Central memory CD8-positive, alpha-beta T cell (primary cell): Measurements from ENCODE around the gene KLHL1.

Experiments
- ATAC-seq: fragments of 150-1000 bp; cut with Tn5 transposase; replicated peaks from 2 replicates; pipeline ENCODE4 v1.10.0; 2022; ENCODE audit warnings: mild to moderate bottlenecking, moderate FRiP score, moderate number of reproducible peaks; ENCODE audit not compliant: poor library complexity, severe bottlenecking; ENCODE audit errors: extremely low read depth
- DNase-seq, 2 donors: peaks; one replicate each; pipeline ENCODE4 v3.0.0; 2021; ENCODE audit warnings: low spot score in 2 of 2
- H3K27ac Mint-ChIP-seq: one replicate; pipeline ENCODE4 v1.8.0; 2022; ENCODE audit warnings: low read depth, mild to moderate bottlenecking, moderate library complexity, mixed read lengths
- H3K27me3 Mint-ChIP-seq: one replicate; pipeline ENCODE4 v1.8.0; 2022; ENCODE audit warnings: mixed read lengths
- H3K36me3 Mint-ChIP-seq: one replicate; pipeline ENCODE4 v1.8.0; 2022; ENCODE audit warnings: mild to moderate bottlenecking, moderate library complexity, mixed read lengths; ENCODE audit not compliant: insufficient read depth
- H3K4me1 Mint-ChIP-seq: one replicate; pipeline ENCODE4 v1.8.0; 2022; ENCODE audit warnings: mixed read lengths
- H3K4me3 Mint-ChIP-seq: one replicate; pipeline ENCODE4 v1.8.0; 2022; ENCODE audit warnings: mild to moderate bottlenecking, moderate library complexity, mixed read lengths
- H3K9me3 Mint-ChIP-seq: one replicate; pipeline ENCODE4 v1.8.0; 2022; ENCODE audit warnings: mixed read lengths

The KLHL1 gene

DNA sequence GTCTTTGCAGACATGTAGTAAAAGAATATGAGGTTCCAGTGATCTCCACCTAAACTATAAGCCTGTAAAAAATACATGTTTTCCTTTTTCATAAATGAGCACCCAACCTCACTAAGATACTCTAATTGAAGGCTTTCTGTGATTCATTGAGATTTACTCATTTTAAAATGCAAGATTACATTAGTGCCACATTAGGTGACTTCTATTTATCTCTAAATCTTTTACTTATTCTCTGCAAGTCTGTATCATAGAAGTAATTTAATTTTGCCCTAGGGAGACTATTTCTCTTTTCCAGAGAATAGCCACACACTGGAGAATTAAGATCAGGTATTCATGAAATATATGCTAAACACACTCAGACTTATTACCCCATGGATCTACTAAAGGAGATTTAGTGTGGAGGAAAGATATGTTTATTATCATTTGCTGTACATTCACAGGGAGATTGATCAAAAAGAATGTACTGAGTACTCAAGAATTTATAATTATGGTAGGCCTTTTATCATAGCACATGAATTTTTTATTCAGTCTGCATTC, 290.9 kb downstream of the KLHL1 start:
- ATAC-seq (no peak), DNase-seq (no peak)
- Mint-ChIP-seq H3K4me1 (no peaks in the 10 kb centered on the region), H3K36me3 (no peaks in the 10 kb centered on the region), H3K27me3 (no peaks in the 10 kb centered on the region), H3K9me3 (peaks cover 8% of the 10 kb centered on the region), H3K4me3 (no peak overlapping the region), H3K27ac (no peak overlapping the region)

DNA sequence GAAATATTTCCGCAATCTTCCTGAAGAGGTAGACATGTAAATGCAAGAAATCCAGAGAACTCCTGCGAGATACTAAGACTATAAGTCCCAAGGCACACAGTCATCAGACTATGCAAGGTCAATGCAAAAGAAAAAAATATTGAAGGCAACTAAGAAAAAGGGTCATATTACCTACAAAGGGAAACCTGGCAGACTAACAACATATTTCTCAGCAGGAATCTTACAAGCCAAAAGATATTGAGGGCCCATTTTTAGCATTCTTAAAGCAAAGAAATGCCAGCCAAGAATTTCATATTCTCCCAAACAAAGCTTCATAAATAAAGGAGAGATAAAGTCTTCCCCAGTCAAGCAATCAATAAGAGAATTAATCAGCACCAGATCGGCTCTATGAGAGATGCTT, 299.1 kb downstream of the KLHL1 start:
- H3K36me3 Mint-ChIP-seq: no peaks in the 10 kb centered on the region
- no peaks in the 10 kb centered on the region for H3K4me1 Mint-ChIP-seq
- ATAC-seq (no peak), DNase-seq (no peak)
- no peak overlapping the region for H3K4me3 Mint-ChIP-seq
- peaks cover 23% of the 10 kb centered on the region for H3K9me3 Mint-ChIP-seq
- no peak overlapping the region for H3K27ac Mint-ChIP-seq
- H3K27me3 Mint-ChIP-seq: no peaks in the 10 kb centered on the region

DNA sequence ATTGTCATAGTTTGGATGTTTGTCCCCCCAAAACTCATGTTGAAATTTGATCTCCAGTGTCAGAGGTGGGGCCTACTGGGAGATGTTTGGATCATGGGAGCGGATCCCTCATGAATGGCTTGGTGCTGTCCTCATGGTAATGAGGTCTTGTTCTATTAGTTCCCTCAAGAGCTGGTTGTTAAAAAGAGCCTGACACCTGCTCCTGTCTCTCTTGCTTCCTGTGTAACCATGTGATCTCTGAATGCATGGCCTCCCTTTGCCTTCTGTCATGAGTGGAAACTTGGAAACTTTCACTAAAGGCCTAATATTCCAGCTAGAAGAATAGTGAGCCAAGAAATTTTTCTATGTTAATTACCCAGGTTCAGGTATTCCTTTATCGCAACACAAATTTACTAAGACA, 312.0 kb downstream of the KLHL1 start:
- Mint-ChIP-seq H3K36me3 (no peaks in the 10 kb centered on the region), H3K4me1 (no peaks in the 10 kb centered on the region), H3K9me3 (peaks cover 10% of the 10 kb centered on the region), H3K27me3 (no peaks in the 10 kb centered on the region), H3K4me3 (no peak overlapping the region), H3K27ac (no peak overlapping the region)
- ATAC-seq (no peak), DNase-seq (no peak)

DNA sequence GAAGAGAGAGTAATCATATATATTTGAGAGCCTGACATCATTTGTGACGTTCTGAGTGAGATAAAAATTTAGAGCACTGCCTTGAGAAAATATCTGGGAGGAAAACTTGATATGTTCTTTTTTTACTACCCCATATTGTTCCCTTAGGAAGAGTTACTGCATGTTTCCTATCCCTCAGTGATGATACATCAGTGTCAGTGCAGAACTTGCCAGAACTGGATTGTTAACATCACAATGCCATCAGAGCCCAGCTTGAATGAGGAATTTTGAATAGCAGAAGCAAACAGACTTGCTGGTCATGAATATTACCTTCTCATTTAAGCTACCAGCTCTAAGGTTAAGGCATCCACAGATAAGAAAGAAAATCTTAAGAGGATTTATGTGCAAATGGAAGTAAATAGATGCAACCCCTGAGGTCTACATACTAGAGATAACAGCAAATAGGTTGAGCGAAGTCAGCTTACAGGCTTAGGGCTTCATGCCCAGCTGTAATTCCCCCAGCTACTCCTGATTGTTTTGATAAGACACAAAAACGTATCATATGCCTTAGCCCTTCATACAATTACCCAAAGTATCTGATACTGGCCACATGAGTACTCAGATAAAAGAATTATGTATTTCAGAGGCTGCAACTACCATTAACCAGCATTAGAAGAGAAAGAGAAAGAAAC, 314.3 kb downstream of the KLHL1 start:
- Mint-ChIP-seq H3K27me3 (no peaks in the 10 kb centered on the region), H3K36me3 (no peaks in the 10 kb centered on the region)

DNA sequence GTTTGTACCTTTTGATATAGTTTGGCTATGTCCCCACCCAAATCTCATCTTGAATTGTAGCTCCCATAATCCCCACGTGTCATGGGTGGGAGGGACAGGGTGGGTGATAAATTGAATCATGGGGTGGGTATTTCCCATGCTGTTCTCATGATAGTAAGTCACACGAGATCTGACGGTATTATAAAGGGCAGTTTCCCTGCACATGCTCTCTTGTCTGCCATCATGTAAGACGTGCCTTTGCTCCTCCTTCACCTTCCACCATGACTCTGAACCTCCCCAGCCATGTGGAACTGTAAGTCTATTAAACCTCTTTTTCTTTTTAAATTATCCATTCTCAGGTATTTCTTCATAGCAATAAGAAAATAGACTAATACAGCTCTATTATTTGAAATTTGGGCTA, 331.3 kb downstream of the KLHL1 start:
- Mint-ChIP-seq H3K27me3 (no peaks in the 10 kb centered on the region), H3K36me3 (no peaks in the 10 kb centered on the region), H3K9me3 (no peaks in the 10 kb centered on the region), H3K4me1 (no peaks in the 10 kb centered on the region), H3K4me3 (no peak overlapping the region), H3K27ac (no peak overlapping the region)
- no peak for ATAC-seq
- no peak for DNase-seq

More for the DNA sequence above, 314.3 kb downstream of the KLHL1 start:
- ATAC-seq (no peak), DNase-seq (no peak)
- H3K27ac Mint-ChIP-seq: no peak overlapping the region
- H3K9me3 Mint-ChIP-seq: peaks cover 10% of the 10 kb centered on the region
- H3K4me1 Mint-ChIP-seq: no peaks in the 10 kb centered on the region
- no peak overlapping the region for H3K4me3 Mint-ChIP-seq

DNA sequence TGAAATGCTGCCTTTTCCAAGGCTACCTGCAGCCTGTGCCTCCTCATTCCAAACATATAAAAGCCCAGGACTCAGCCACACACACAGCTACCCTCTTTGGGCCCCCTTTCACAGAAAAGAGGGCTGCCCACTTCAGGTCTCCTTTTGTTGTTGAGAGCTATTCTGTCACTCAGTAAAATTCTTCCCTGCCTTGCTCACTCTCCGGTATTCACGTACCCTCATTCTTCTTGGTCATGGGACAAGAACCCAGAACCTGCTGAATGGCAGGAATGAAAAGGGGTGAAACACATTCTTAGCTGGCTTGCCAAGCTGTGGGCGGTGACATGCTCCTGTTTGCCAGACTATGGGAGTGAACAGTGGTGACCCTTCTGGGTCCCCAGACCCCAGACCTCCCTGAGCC, 338.6 kb downstream of the KLHL1 start:
- Mint-ChIP-seq H3K9me3 (no peaks in the 10 kb centered on the region), H3K27ac (no peak overlapping the region), H3K4me3 (no peak overlapping the region), H3K4me1 (no peaks in the 10 kb centered on the region), H3K27me3 (no peaks in the 10 kb centered on the region), H3K36me3 (no peaks in the 10 kb centered on the region)
- DNase-seq (no peak), ATAC-seq (no peak)

DNA sequence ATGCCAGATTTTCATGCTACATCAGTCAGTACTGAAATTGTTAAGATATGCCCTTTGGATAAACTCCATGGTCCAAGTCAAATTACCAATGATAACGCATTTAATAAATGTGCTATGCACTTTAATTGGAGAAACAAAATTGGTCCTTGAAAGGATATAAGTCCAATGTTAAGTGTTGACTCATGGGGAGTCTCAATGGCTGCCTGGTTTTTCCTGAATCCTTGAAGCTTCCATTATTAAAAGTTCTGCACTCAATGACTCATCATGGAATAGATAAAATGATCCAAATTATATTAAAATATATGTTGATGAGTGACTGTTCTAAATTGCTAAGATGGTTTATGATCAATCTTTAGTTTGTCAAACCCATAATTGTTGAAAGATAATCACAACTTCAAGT, 346.7 kb downstream of the KLHL1 start:
- no peaks in the 10 kb centered on the region for H3K36me3 Mint-ChIP-seq
- DNase-seq (no peak), ATAC-seq (no peak)
- H3K4me1 Mint-ChIP-seq: no peaks in the 10 kb centered on the region
- no peak overlapping the region for H3K27ac Mint-ChIP-seq
- no peaks in the 10 kb centered on the region for H3K27me3 Mint-ChIP-seq
- no peaks in the 10 kb centered on the region for H3K9me3 Mint-ChIP-seq
- H3K4me3 Mint-ChIP-seq: no peak overlapping the region

DNA sequence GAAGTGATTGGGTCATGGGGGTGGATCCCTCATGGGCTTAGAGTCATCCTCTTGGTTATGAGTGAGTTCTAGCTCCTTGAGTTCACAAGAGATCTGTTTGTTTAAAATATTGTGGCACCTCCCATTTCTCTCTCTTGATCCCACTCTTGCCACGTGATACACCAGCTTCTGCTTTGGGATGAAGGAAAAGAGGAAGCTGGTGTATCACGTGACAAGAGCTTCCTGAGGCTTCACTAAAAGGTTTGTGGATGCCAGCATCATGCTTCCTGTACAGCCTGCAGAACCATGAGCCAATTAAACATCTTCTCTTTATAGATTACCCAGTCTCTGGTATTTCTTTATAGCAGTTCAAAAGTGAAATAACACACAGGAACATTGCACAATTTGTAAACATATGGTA, 353.2 kb downstream of the KLHL1 start:
- DNase-seq (no peak), ATAC-seq (no peak)
- Mint-ChIP-seq H3K36me3 (no peaks in the 10 kb centered on the region), H3K4me1 (no peaks in the 10 kb centered on the region), H3K9me3 (peaks cover 13% of the 10 kb centered on the region), H3K27me3 (no peaks in the 10 kb centered on the region), H3K4me3 (no peak overlapping the region), H3K27ac (no peak overlapping the region)

DNA sequence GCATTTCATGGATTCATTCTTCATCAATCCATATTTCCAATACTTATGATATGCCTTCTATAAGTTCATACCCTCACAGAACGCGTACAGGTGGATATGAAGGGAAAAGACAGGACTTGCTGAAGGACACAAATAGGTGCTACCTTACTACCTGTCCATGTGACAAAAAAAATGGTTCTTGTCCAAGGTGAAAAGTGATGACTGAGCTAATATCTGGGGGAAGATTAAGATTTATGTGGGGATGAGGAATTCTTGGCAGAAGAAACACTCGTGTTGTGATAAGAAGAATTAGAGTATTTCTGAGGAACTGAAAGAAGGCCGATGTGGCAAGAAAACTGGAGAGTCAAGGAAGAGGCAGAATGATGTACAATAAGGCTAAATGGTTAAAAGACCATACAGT, 357.0 kb downstream of the KLHL1 start:
- no peak overlapping the region for H3K4me3 Mint-ChIP-seq
- H3K27me3 Mint-ChIP-seq: no peaks in the 10 kb centered on the region
- no peaks in the 10 kb centered on the region for H3K4me1 Mint-ChIP-seq
- H3K27ac Mint-ChIP-seq: no peak overlapping the region
- ATAC-seq (no peak), DNase-seq (no peak)
- H3K36me3 Mint-ChIP-seq: no peaks in the 10 kb centered on the region
- H3K9me3 Mint-ChIP-seq: peaks cover 13% of the 10 kb centered on the region

DNA sequence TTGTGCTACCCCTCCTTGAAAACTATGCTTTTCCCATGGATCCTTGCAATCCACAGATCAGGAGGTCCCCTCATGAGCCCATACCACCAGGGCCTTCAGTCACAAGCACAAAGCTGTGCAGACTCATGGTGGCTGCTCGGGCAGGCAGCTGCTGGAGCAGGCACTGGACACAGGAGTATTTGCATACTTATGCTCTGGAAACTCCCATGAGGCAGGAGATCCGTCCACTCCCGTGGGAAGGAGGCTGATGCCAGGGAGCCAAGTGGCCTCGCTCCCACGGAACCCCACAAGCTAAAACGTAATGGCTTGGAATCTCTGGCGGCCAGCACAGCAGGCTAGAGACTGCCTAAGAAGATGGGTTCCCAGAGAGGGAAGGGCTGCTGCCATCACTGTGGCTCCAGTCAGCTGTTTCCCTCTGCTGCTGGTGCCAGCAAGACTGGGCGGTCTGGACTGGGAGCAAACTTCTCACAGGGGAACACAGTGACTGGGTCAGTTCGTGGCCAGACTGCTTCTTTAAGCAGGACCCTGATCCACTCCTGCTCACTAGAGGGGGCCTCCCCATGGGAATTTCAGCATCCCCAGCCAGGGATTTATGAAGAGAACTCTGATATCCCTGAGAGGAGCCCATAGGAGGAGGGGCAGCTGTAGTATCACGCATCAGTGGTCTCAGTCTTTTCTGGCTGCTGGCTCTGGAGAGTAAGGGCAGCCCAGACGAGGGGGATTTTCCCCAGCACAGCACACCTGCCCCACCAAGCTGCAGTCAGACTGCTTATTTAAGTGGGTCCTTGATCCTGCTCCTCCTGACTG, 370.9 kb downstream of the KLHL1 start:
- peaks cover 24% of the 10 kb centered on the region for H3K9me3 Mint-ChIP-seq
- H3K4me1 Mint-ChIP-seq: no peaks in the 10 kb centered on the region
- H3K36me3 Mint-ChIP-seq: no peaks in the 10 kb centered on the region
- no peak for DNase-seq
- H3K27ac Mint-ChIP-seq: no peak overlapping the region
- no peaks in the 10 kb centered on the region for H3K27me3 Mint-ChIP-seq
- ATAC-seq: no peak
- H3K4me3 Mint-ChIP-seq: no peak overlapping the region

DNA sequence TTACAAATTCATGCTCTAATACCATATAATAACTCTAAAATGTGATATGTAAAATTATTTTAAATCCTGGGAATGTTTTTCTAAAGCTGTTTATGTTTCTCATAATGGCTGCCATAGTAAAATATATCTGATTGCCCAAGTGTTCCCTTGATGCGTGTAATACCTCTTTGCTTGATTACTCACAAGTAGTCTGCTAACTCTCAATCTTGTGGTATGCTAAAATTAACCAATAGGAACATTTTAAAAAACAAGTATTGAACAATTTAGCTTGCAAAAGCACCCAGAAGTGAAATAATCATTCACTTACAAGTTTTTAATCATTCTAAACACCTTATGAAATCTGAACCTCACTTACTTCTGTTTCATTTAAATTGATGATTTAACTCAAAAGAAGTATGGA, 386.6 kb downstream of the KLHL1 start:
- DNase-seq (no peak), ATAC-seq (no peak)
- Mint-ChIP-seq H3K4me1 (no peaks in the 10 kb centered on the region), H3K27me3 (no peaks in the 10 kb centered on the region), H3K9me3 (no peaks in the 10 kb centered on the region), H3K27ac (no peak overlapping the region), H3K4me3 (no peak overlapping the region), H3K36me3 (no peaks in the 10 kb centered on the region)

DNA sequence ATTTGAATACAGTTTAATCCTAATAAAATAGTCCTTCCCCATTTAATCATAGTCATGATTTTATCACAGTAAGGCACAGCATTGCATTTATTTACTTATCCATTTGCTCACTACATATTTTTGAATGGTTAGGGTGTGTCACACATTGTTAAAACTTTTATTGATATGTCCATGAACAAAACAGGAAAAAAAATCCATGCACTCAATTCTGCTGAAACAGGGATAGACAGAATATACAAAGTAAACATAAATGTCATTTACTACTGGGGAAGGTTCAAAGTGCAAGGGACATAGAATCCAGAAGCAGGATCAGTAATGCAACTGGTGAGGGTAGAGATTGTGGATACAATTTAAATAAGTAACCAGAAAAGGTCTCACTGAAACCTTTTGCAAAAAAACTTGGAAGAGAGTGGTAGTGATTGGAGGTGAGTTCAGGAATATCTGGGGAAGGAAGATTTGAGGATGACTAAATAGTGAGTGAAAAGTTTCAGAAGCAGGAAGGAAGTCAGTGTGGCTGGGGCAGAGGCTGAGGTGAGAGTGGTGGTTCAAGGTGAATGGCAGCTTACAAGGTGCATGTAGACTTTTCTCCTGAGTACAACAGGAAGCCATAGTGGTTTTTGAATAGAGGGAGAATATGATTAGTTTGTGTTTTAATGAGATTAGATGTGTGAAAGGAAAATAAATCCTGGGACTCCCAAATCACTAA, 387.8 kb downstream of the KLHL1 start:
- H3K27ac Mint-ChIP-seq: no peak overlapping the region
- peaks cover 5% of the 10 kb centered on the region for H3K9me3 Mint-ChIP-seq
- no peaks in the 10 kb centered on the region for H3K4me1 Mint-ChIP-seq
- H3K4me3 Mint-ChIP-seq: no peak overlapping the region
- no peaks in the 10 kb centered on the region for H3K27me3 Mint-ChIP-seq
- H3K36me3 Mint-ChIP-seq: no peaks in the 10 kb centered on the region
- DNase-seq (no peak), ATAC-seq (no peak)

DNA sequence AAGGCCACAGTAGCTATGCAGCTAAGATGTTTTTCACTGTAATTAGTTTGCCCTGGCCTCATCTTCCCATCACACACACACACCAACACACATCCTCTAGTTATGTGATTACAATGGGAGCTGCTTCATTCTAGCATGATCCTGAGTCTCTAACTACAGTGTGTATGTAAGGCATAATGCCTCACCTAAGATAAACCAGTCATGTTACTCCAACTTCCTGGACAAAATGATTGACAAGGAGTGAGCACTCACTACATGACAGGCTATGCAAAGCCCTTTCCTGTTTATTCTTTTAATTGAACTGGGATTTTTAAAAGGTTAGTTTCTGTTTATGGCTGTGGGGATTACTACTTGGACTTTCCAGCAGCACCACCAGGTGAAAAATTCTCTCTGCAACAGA, 401.4 kb downstream of the KLHL1 start:
- ATAC-seq (no peak), DNase-seq (no peak)
- Mint-ChIP-seq H3K9me3 (peaks cover 10% of the 10 kb centered on the region), H3K27ac (no peak overlapping the region), H3K4me3 (no peak overlapping the region), H3K4me1 (no peaks in the 10 kb centered on the region), H3K27me3 (no peaks in the 10 kb centered on the region), H3K36me3 (no peaks in the 10 kb centered on the region)
